Neural progenitor cell (in vitro differentiated cells): ENCODE data around the gene SLC4A2.

Source experiments
- EZH2 ChIP-seq: fragments of 200-600 bp; sonication (generic); IDR thresholded peaks from 2 replicates; pipeline ENCODE4 v1.6.1; 2017; ENCODE audit warnings: antibody characterized with exemption, mild to moderate bottlenecking, moderate library complexity
- EZH2phosphoT487 ChIP-seq: fragments of 200-600 bp; sonication (generic); IDR thresholded peaks from 2 replicates; pipeline ENCODE4 v1.6.1; 2017; ENCODE audit warnings: antibody characterized with exemption
- TF ChIP-seq, protein P1 (sequence below): fragments of 200-600 bp; sonication (generic); IDR thresholded peaks from 2 replicates; pipeline ENCODE4 v1.5.1; 2017; ENCODE audit warnings: antibody characterized with exemption, mild to moderate bottlenecking

DNA sequence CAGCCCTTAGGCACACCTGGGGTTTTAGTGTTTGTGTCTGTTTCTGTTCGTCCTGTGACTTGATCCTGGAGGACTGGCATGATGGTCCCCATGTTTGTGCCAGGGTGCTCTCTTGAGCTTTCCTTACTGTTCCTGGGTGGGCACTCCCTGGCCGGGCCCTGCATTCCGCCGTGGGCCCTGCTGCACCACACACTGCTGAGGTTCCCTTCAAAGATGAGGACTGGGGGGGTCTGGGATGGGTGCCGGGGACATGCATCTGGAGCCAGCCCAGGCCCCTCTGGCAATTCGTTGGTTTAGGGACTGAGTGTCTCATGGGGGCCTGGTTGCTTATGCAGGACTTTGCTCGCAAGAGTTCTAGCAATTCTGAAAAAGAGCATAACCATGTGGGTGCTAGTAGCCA, 31.6 kb downstream of the SLC4A2 start:
- TF ChIP-seq, protein P1, sequence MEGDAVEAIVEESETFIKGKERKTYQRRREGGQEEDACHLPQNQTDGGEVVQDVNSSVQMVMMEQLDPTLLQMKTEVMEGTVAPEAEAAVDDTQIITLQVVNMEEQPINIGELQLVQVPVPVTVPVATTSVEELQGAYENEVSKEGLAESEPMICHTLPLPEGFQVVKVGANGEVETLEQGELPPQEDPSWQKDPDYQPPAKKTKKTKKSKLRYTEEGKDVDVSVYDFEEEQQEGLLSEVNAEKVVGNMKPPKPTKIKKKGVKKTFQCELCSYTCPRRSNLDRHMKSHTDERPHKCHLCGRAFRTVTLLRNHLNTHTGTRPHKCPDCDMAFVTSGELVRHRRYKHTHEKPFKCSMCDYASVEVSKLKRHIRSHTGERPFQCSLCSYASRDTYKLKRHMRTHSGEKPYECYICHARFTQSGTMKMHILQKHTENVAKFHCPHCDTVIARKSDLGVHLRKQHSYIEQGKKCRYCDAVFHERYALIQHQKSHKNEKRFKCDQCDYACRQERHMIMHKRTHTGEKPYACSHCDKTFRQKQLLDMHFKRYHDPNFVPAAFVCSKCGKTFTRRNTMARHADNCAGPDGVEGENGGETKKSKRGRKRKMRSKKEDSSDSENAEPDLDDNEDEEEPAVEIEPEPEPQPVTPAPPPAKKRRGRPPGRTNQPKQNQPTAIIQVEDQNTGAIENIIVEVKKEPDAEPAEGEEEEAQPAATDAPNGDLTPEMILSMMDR: no peak
- TF ChIP-seq EZH2phosphoT487 (no peak), EZH2 (no peak)
